NCI-H2107 treated with DMSO at 0.1 percent for 48 hours (cell line): ENCODE results near the gene EPHA10.

Source experiments
- DNase-seq: peaks from one replicate; lab custom pipeline; 2025; ENCODE audit not compliant: unreplicated experiment; lab: John Stamatoyannopoulos, UW

EPHA10 gene

DNA sequence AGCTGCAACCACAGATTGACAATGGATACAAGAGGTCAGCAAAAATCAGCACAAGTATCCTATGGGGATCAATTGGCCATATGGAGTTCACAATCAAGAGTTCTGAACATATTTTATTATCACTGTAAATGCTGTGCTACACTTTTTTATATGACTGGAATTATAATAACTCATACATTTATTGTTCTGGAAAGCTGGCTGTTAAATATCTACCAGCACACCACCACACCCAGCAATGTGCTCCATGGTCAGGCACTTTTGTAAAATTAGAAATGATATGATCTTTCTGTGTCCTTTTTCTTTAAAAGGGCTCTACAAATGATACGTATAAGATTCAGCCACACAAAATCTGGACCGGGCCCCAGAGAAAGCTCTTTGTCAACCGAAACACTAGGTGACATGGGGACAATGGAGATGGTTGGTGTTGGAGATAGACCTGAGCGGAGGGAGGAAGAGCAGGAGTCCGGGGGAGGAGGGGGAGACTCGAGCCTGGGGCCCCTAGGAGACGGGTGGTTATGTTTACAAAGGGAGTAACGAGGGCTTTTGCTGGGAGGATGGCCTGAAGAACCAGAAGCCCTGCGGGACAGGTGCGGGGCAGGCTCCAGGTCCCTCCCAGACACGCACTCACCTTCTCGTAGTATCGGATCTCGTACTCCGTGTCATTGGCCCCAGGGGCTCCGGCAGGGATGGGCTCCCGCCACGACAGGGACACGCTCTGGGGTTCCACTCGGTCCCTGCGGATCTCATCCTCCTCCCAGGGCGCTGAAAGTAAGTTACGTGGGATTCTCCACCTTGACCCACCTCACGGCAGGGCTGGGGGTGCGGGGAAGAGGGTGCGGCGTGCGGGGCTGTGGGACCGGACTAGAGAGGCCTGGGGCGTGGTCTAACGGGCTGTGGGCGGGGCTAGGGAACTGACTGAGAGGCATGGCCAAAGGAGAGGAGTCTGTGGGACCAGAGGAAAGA lies 30.0 kb downstream of the EPHA10 start:
- DNase-seq: no peak

- DNase-seq: no peak
Observed at GRCh38 chr1:37732111-37732780, 32.7 kb downstream of the EPHA10 start.

- no peak for DNase-seq
Observed at GRCh38 chr1:37731312-37732019, 33.5 kb downstream of the EPHA10 start.

- DNase-seq: no peak
Observed at GRCh38 chr1:37730376-37730775, 34.5 kb downstream of the EPHA10 start.

GRCh38 chr1:37728416-37728815 lies 36.5 kb downstream of the EPHA10 start:
- no peak for DNase-seq

DNA sequence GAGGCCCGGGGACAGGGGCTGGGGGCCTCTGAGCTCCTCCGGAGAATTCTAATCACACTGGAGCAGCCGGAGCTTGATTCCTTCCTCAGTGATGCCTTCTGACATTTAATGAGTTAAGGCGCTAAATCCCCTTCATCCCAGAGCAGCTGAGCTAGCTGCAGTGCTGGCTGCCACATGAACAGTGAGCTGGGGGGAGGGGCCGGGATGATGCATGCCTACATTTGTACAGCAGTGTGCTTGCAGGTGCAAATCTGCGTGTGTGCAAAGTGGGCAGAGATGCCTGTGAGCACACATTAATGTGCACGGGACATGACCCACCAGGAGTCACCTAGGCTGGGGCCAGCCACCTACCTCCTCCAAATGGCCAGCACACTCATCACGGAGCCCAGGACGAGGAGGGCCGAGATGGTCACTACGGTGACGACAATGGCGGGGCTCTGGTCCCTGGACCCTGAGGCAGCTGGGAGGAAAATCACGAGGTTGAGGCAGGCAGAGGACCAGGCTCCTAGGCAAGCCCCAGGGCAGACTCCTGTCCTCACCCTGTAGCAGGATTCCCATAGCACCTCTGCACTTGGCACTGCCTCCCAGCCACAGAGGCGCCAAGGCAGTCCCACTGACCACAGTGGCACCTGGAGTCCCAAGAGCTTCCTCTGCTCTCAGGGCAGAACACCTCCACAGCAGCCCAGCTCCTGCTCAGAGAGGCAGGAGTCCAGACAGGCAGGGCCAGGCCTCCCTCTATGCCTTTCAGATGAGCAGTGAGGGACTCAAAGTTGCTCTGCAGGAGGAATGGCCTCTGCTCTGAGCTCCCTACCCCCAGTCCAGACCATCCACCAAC lies 38.0 kb downstream of the EPHA10 start:
- no peak for DNase-seq

- DNase-seq: no peak
Observed at GRCh38 chr1:37725851-37726613, 38.9 kb downstream of the EPHA10 start.

- DNase-seq: no peak
Observed at GRCh38 chr1:37724575-37724974, 40.3 kb downstream of the EPHA10 start.

- no peak for DNase-seq
Observed at GRCh38 chr1:37723390-37724078, 41.4 kb downstream of the EPHA10 start.

- no peak for DNase-seq
Observed at GRCh38 chr1:37723072-37723389, 41.9 kb downstream of the EPHA10 start.

- DNase-seq: no peak
Observed at GRCh38 chr1:37722181-37723071, 42.5 kb downstream of the EPHA10 start.

GRCh38 chr1:37721565-37721964 lies 43.4 kb downstream of the EPHA10 start:
- no peak for DNase-seq

DNA sequence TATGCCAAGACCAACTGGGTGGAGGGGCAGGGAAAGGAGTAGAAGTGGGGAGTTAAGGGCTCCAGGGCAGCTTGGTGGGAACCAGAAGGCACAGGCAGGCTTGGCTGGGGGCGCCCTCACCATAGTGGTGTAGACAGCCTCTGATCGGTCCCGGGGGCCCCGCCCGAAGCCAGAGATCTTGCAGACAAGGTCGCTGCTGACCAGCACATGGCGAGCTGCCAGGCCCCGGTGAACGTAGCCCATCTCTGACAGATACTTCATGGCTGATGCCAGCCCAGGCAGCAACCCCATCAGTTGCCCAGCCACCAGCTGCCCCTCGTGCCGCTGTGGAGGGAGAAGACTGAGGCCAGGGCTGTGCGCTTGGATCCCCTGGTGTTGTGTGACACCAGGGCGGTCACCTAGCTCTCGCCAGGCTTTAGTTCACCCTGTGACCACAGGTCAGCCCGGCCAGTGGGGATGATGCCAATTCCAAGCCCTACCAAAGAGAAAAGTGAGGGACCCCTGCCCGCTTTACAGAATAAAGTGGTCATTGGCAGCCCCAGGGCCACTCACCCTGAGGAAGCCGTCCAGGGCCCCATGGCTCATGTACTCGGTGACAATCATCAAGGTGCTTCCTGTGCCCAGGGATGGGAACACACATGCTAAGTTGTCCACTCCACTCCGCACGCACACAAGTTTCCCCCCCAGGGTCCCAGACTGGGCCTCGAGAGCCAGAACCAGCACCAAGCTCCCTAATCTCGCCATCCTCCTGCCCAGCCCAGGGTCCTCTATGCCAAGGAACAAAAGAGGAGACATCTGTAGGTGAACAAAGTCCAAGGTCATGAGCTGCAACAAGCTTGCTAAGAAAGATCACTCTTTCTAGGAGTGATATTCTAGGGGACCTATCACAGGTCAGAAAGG lies 44.4 kb downstream of the EPHA10 start:
- DNase-seq: no peak

GRCh38 chr1:37719572-37720195 lies 45.2 kb downstream of the EPHA10 start:
- no peak for DNase-seq

DNA sequence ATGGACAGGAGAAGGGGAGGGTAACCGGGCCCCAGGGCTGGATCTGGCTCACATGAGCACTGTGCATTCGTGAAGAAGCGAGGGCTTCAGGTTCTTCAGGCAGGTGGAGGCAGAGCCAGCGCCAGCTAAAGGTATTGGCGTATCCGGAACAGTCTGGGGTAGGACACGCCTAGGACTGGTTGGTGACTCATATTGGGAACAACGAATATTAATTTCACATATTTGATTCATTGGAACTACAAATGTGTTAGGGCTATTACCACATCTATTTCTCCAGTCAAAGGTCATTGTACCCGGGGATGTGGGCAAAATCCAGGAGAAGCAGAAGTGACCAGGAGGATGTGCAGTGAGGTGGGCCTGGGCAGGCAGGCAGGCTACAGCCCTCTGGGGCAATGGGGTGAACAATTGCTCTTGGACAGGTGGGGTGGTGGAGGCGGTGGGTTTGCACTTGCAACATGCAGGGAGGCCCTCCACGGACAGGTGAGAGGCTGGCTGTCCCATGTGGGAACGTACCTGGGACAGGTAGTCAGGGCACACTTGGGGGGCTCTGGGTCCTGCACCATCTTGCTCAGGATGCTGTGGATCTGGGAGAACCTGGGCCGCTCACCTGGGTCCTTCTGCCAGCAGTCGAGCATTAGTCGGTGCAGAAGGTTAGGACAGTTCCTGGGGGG lies 45.9 kb downstream of the EPHA10 start:
- DNase-seq: no peak

- DNase-seq: no peak
Observed at GRCh38 chr1:37718181-37718900, 46.6 kb downstream of the EPHA10 start.
